NCI-H1694 treated with DMSO at 0.1 percent for 48 hours (cell line): ENCODE results near the gene COL15A1.

ENCODE experiments used
- DNase-seq: peaks from one replicate; lab custom pipeline; 2025; lab: John Stamatoyannopoulos, UW

COL15A1 gene

GRCh38 chr9:98916660-98917059 is 27.0 kb upstream of the COL15A1 start:
- no peak for DNase-seq

DNA sequence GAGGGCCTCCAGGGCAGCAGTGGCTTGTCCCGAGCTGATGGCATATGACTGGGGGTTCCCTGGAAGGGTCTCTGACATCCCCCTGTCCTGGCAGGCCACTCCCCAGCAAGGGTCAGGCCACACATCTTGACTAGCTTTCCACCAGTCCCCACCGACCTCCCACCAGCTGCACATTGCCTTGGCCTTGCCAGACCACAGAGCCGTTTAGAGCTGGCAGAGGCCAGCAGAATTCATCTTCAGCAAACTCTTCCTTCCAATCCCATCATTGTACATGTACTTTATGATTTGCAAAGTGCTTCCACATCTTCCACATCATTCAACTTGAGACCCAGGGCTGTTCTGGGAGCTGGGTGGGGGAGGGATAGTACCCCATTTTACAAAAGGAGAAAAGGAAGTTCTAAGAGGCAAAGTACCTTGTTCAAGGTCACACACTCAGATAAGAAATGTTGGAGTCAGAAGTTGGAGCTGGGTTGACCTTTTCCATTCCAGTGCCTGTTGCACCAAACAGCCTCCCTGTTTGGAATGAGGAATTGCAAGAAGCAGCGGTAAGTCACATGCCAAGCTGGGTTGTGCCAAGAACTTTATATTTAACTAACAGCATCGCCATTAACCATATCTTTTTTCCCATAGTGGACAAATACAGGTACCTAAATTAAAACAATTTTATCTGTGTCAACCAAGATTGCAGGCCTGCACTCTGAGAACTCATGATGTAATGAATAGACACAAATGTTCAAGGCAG is 25.8 kb upstream of the COL15A1 start:
- no peak for DNase-seq

DNA sequence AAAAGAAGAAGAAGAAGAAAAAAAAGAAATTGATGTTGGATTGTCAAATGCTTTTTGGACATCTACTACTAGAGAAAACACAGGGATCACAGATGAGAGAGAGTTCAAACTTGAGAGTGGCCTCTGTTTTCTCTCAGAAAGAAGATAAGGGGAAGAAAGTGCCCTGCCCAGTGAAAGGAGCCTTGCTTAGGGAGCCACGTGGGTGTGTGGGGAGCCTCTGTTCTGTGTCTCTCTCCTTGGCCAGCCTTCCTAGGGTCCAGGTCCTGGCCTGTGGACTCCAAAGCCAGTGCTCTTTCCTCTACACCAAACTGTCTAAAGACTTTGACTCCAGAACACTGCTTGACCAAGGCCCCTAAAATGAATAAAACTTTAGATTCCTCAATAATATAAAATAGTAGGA is 22.0 kb upstream of the COL15A1 start:
- DNase-seq = no peak

GRCh38 chr9:98922721-98923435 is 20.8 kb upstream of the COL15A1 start:
- no peak for DNase-seq

- no peak for DNase-seq
Observed at GRCh38 chr9:98923451-98924123, 20.1 kb upstream of the COL15A1 start.

DNA sequence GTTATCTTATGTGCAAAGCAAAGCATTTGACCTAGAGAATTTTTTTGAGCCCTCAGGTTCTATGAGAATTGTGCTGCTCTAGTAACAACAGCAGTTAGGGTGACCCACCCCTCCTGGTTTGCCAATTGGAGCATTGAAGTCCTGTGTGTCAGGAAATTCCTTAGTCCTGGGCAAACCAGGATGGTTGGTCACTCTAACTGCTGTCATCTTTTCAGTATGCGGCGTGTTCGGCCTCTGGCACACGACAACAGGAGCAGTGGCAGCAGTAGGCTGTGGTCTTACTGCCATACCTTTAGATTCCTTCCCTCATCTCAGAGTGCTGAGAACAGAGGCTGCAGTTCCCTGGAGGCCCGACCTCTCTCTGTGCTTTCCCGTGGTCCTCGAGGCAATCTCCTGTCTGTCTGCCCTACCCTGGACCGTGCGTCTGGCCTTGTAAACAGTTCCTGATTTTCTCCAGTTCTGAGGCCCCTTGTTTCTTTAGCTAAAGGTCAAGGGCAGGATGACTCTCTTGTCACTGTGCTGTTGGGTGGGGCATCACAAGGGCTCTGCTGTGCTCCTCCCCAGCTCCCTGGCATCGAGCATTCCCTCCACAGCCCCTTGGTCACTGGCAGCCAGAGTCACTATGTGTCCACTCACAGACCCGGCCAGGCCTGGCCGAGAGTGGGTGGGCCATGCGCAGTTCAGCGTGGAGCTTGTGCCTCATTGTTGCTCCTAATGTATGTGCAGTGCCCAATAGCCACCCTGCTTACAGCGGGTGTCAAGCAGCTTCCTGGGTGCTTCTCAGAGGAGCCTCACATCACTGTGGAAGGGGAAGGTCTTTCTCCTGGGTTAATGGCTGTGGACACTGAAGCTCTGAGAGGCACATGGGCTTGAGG is 18.5 kb upstream of the COL15A1 start:
- DNase-seq = no peak

DNA sequence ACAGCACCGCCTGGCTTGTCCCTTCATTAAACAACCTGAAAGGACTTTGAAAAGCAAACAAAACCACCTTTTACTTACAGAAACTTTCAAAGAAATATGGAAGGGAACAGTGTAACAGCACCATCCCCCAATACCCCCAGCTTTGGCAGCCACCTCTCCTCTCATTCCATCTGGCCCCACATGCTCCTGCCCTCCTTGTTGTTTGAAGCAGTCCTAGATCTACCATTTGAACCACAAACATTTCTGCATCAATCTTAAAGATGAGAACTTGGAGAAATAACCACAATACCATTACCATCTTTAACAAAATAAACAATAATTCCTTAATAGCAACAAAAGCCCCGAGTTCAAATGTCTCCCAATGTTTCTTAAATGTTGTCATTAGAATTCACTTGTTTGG is 17.8 kb upstream of the COL15A1 start:
- DNase-seq = no peak

DNA sequence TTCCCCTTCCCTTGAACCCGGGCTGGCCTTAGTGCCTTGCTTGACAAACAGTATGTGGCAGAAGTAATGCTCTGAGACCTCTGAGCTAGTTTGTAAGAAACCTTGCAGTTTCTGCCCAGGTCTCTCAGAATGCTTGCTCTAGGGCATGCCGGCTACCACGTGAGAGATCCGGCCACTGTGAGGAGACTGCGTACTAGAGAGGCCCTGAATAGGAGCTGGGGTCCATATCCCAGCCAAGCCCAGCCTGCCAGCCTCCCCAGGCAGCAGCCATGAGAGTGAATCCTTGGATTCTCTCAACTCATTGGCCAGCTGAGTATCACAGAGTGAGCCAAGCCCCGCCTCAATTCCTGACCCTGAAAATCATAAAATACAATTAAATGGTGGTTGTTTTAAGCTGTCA is 16.0 kb upstream of the COL15A1 start:
- no peak for DNase-seq

DNA sequence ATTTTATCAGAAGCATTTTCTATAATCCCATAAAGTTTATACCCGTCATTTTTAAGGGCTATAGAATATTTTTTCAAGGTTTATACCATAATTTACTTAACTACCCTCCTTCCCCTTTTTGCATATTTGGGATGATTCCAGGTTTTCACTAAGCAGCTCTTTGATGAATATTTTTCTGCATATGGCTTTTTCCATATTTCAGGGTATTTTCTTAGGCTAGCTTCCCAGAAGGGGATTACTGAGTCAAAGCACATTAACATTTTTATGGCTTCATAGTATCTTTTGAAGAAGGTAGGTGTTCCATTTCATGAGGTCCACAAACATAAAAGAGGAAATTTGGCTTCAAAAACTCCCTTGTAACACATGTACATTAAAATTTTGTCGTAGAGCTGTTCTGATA is 14.6 kb upstream of the COL15A1 start:
- DNase-seq = no peak

- no peak for DNase-seq
Observed at GRCh38 chr9:98929895-98930341, 13.8 kb upstream of the COL15A1 start.

DNA sequence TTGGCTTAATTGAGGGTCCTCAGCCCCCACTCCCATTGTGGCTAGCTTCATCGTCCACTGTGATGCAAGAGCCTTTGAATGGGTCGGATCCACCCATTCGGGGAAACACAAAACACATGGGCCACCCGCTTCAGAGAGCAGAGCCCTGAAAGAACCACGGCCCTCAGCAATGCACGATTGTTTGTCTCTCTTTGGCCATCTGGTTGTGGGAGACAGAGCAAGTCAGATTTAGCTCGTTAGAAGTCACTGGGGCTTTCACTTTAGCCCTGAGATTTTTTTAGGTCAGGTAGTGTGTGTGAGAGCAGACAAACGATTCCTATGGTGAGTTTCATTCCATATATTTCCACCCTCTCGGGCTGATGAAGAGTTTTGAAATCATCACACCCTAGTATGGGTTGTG is 12.9 kb upstream of the COL15A1 start:
- DNase-seq = no peak

DNA sequence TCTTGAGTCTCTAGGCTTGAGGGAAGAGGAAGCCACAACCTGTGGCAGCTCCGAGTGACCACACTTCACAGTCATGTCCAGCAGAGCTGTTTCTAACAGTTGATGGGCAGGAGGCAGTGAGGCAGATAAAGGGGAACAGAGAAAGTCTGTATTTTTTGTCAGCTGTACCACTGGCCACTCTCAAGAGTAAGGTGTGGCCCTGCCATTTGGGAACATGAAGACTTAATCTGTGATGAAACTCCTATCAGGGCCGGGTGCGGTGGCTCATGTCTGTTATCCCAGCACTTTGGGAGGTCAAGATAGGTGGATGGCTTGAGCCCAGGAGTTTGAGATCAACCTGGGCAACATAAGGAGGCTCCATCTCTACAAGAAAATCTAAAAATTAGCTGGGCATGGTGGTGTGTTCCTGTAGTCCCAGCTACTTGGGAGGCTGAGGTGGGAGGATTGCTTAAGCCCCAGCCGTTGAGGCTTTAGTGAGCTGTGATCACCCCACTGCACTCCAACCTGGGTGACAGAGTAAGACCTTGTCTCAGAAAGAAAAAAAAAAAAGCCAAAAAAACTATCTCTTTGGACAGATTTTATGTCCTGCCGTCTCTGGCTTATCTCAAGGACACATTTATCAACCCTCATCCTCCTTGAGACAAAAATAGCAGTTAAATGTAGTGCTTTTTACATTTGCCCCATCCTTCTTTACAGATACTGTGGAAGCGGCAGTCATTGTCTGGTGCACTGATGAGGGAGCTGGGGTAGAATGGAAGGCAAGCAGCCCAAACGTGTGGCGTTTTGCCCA is 11.9 kb upstream of the COL15A1 start:
- no peak for DNase-seq

- no peak for DNase-seq
Observed at GRCh38 chr9:98933185-98933584, 10.5 kb upstream of the COL15A1 start.

DNA sequence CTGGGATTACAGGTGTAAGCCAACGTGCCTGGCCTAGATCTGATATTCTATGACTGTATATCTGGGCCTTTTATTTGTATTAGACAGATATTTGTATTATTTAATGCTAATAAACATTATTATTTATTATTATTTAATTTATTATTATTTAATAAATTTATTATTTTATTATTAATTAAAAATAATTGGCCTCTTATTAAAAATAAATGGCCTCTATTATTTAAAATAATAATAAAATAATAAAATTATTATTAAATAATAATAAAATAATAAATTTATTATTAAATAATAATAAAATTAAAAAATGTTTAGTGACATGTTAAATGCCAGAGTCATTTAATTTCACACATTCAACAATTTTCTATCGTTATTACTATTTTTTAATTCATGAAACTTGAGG is 9.8 kb upstream of the COL15A1 start:
- DNase-seq = no peak

GRCh38 chr9:98935071-98935505 is 8.6 kb upstream of the COL15A1 start:
- DNase-seq = no peak

DNA sequence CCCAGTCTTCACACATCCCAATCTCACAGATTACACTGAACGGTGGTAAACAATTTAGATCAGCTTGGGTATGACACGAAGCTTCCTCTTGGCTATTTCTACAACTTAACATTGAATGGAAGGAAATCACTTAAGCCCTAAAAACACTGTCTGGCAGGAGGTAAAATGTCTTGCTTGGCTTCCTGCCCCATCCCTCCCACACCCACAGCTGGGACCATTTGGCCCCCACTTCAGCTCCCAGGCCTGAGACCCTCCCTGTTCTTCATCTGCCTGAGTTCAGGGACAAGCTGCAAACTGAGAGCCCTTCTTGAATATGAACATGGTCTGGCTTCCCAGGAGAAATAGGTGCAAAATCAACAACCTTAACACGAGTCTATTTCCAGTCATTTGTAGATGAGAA is 3.4 kb upstream of the COL15A1 start:
- DNase-seq = no peak

GRCh38 chr9:98941946-98942523 is 1.7 kb upstream of the COL15A1 start:
- DNase-seq = no peak

DNA sequence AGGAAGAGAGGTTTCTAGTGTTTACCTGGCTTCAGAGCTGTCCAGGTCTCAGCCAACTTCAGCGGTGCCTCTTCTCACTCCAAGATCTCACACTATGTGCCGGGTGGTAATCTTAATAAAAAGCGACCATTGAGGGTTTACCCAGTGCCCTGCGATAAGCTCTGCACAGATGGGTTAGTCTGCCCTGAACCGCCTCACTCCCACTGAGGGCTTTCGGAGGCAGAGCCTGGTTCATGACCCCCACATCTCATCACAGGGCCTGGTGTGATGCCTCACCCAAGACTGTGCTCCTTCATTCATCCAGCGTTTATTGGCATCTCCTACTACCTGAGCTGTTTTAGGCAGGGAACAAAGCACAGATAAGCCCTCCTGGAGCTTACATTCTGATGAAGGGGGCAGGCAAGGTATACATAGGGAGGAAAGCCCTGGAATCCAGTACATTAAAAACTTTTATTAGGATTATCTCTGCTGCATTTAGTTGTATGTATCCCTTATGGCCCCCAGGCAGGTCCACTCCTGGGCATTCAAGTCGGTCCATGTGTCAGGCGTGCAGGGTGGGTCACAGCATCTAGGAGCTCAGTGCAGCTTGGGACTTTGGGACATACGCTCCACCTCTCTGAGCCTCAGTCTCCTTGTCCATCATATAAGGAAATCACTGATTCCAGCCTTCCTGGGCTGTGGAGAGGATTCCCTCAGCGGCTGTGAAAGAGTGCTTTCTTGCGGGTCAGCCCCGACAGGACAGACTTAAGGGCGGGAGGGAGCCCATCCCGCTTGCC is 613 bp upstream of the COL15A1 start:
- DNase-seq = no peak

DNA sequence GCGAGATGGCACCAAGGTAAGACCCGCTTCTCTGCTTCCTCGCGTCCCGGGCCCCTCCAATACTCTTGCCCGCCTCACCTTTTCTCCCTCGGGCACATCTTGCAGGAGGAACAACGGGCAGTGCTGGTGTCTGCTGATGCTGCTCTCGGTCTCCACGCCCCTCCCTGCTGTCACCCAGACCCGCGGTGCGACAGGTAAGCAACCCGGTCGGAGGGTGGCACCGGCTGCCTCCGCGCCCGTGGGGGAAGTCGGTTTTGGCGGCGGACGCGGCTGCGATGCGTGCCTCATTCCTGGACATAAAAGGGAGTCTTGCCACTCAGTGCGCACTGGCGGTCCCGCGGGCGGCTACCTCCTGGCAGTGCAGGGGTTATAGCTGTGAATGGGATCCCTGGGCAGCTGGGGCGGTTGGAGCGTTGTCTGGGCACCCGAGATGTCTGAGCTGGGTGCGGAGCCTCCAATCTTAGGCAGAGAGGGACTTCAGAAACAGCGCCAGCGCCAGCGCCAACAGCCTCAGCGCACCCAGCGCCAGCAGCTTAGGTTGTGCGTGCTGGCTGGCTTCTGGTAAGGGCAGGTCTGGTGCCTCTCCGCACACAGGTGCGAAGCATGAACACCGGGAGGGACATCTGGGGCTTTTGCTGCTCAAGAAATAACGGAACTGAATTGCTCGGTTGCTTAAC is 488 bp downstream of the COL15A1 start:
- DNase-seq = no peak

DNA sequence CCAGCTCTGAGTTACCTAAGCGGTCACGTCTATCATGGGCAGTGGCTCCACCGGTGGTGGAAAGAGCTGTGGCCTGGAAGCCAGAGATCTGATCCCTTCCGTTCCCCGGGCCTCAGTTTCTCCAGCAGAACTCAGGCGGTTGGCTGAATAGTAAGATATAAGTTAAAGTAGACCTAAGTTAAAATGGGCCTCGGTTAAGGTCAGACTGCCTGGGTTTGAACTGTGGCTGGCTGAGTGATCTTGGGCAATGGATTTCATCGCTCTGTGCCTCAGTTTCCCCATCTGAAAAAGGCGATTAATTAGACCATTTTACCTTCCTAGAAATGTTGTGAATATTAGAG is 997 bp downstream of the COL15A1 start:
- no peak for DNase-seq
